OCI-LY7 (cell line): ENCODE data around the gene PARP6. TPM values are rescaled to one million over a fixed set of nuclear protein-coding genes. Genes with fewer than 3 reads are reported as not detected.
A peak's percentile ranks its signal among the peaks of the same experiment; 100 is the strongest.

ENCODE experiments used
- BruUV-seq: library from RNA; stranded (reverse); fragments of 400-500 nt; replicated peaks from 2 replicates; lab custom pipeline; 2021; lab: Mats Ljungman, UMichigan
- CTCF ChIA-PET: fragments of 300-600 bp; sonication (Branson Sonifier 250); formaldehyde crosslinking; loops from one replicate; lab custom pipeline; 2022; ENCODE audit warnings: antibody characterized with exemption; ENCODE audit not compliant: unreplicated experiment; lab: Charles Lee
- POLR2A ChIA-PET: fragments of 300-600 bp; sonication (Branson Sonifier 250); formaldehyde crosslinking; loops from one replicate; lab custom pipeline; 2022; ENCODE audit warnings: antibody characterized with exemption; lab: Charles Lee
- DNase-seq: peaks from one replicate; pipeline ENCODE4 v3.0.0-alpha.2; 2015; ENCODE audit warnings: low spot score
- H2AFZ ChIP-seq: fragments of 200-600 bp; sonication (generic), shearing (Covaris generic); 2 replicates; pipeline ENCODE4 v1.6.1; 2014; ENCODE audit warnings: mild to moderate bottlenecking, antibody characterized with exemption, low read length, moderate library complexity
- H3K27ac ChIP-seq: fragments of 200-600 bp; sonication (generic); 2 replicates; pipeline ENCODE4 v1.5.1; 2014; ENCODE audit warnings: mixed run types, low read depth, mild to moderate bottlenecking, moderate library complexity, low read length, inconsistent platforms; ENCODE audit not compliant: poor library complexity, severe bottlenecking
- H3K36me3 ChIP-seq: fragments of 200-600 bp; sonication (generic); 2 replicates; pipeline ENCODE4 v1.6.1; 2014; ENCODE audit warnings: mild to moderate bottlenecking, antibody characterized with exemption, low read length, moderate library complexity, mixed read lengths; ENCODE audit not compliant: insufficient read depth
- H3K4me1 ChIP-seq: fragments of 200-600 bp; sonication (generic); 2 replicates; pipeline ENCODE4 v1.5.1; 2014; ENCODE audit warnings: mild to moderate bottlenecking, low read length; ENCODE audit not compliant: insufficient read depth, poor library complexity, severe bottlenecking
- H3K4me2 ChIP-seq: fragments of 200-600 bp; sonication (generic); 2 replicates; pipeline ENCODE4 v1.6.1; 2014; ENCODE audit warnings: mild to moderate bottlenecking, low read length
- H3K4me3 ChIP-seq: fragments of 200-600 bp; sonication (generic); 2 replicates; pipeline ENCODE4 v1.5.1; 2014; ENCODE audit warnings: mild to moderate bottlenecking, low read depth, low read length; ENCODE audit not compliant: poor library complexity, severe bottlenecking
- H3K79me2 ChIP-seq: fragments of 200-600 bp; sonication (generic); 2 replicates; pipeline ENCODE4 v1.6.1; 2016; ENCODE audit warnings: low read depth, mild to moderate bottlenecking, low read length, moderate library complexity, mixed read lengths; ENCODE audit not compliant: insufficient read depth
- H3K9me2 ChIP-seq: fragments of 200-600 bp; sonication (generic); 2 replicates; pipeline ENCODE4 v1.6.1; 2016; ENCODE audit warnings: mild to moderate bottlenecking, low read length, mixed read lengths; ENCODE audit not compliant: insufficient read depth
- H3K9me3 ChIP-seq: fragments of 200-600 bp; sonication (generic); 2 replicates; pipeline ENCODE4 v1.6.1; 2014; ENCODE audit warnings: mild to moderate bottlenecking, mixed run types, low read length, mixed read lengths
- H4K20me1 ChIP-seq: fragments of 200-600 bp; sonication (generic); 2 replicates; pipeline ENCODE4 v1.6.1; 2014; ENCODE audit warnings: mild to moderate bottlenecking, antibody characterized with exemption, low read length, moderate library complexity, mixed read lengths; ENCODE audit not compliant: insufficient read depth
- EZH2phosphoT487 ChIP-seq: fragments of 200-600 bp; sonication (generic); IDR thresholded peaks from 2 replicates; pipeline ENCODE4 v1.6.1; 2018; ENCODE audit warnings: low read depth, borderline replicate concordance, mild to moderate bottlenecking, mixed run types, antibody characterized with exemption, low read length, moderate library complexity, mixed read lengths
- intact Hi-C: fragments of 100-400 bp; cut with micrococcal nuclease; formaldehyde crosslinking; loops from one replicate; pipeline ENCODE4 v1.10.0; 2022; ENCODE audit not compliant: unreplicated experiment
- total RNA-seq, 2 experiments: library from RNA; depleted of rRNA in 1 of 2; stranded (reverse); fragments of >200 nt in 1 of 2; shearing (Covaris generic) in 1 of 2; gene quantifications; 2 replicates each; pipeline ENCODE4 v1.2.3, GENCODE V29; 2014 to 2022
- TF ChIP-seq, protein P1 (sequence below): fragments of 200-600 bp; sonication (generic); conservative IDR thresholded peaks from 2 replicates; pipeline ENCODE4 v1.5.1; 2014; ENCODE audit warnings: mild to moderate bottlenecking, antibody characterized with exemption, low read length, moderate library complexity, mixed read lengths

The PARP6 gene
- total RNA-seq, 2 experiments from 2014 or later = 58.3 to 73.3 TPM

DNA sequence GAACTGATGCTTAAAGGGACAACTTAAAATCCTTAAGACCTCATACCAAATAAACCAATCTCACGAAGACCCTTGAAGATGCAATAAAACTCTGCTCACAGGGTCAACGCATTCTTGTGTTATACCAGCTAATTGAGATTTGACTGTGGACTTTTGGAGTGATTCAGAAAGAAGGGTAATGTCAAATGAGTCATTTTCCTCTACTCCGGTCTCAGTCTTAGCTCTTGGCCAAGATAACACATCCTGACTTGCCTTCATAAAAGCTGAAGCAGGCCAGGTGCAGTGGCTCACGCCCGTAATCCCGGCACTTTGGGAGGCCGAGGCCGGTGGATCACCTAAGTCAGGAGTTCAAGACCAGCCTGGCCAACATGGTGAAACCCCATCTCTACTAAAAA, 45.2 kb downstream of the PARP6 start:
- peaks cover 55% of the 10 kb centered on the region for H3K4me1 ChIP-seq
- H3K9me2 ChIP-seq = no peaks in the 10 kb centered on the region
- TF ChIP-seq, protein P1, sequence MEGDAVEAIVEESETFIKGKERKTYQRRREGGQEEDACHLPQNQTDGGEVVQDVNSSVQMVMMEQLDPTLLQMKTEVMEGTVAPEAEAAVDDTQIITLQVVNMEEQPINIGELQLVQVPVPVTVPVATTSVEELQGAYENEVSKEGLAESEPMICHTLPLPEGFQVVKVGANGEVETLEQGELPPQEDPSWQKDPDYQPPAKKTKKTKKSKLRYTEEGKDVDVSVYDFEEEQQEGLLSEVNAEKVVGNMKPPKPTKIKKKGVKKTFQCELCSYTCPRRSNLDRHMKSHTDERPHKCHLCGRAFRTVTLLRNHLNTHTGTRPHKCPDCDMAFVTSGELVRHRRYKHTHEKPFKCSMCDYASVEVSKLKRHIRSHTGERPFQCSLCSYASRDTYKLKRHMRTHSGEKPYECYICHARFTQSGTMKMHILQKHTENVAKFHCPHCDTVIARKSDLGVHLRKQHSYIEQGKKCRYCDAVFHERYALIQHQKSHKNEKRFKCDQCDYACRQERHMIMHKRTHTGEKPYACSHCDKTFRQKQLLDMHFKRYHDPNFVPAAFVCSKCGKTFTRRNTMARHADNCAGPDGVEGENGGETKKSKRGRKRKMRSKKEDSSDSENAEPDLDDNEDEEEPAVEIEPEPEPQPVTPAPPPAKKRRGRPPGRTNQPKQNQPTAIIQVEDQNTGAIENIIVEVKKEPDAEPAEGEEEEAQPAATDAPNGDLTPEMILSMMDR = no peak
- no peak for TF ChIP-seq EZH2phosphoT487
- peak overlapping the region; percentile 82 for H3K4me2 ChIP-seq
- intact Hi-C loops = loop anchor here (2.0 to 5.0 kb wide), 2 partner anchors 110 to 152 kb away; partner anchors contain the start of genes MYO9A and SENP8
- peaks cover 77% of the 10 kb centered on the region for H3K36me3 ChIP-seq
- CTCF ChIA-PET = interaction anchor here (1.7 kb wide), 1 partner anchor 24 kb away, joined by 4 read pairs; no protein-coding TSS in a partner anchor
- DNase-seq = peak; percentile 24
- no TSS peak for BruUV-seq
- POLR2A ChIA-PET = interaction anchor here (0.6 to 2.3 kb wide), 8 partner anchors 10 to 100 kb away, joined by 3 to 11 read pairs (median 3); no protein-coding TSS in a partner anchor
- peaks cover 94% of the 10 kb centered on the region for H3K79me2 ChIP-seq
- peaks cover 48% of the 10 kb centered on the region for H4K20me1 ChIP-seq
- no peaks in the 10 kb centered on the region for H3K9me3 ChIP-seq
- no peak overlapping the region for H2AFZ ChIP-seq
- H3K4me3 ChIP-seq = peak overlapping the region; percentile 89
- peak overlapping the region; percentile 86 for H3K27ac ChIP-seq

DNA sequence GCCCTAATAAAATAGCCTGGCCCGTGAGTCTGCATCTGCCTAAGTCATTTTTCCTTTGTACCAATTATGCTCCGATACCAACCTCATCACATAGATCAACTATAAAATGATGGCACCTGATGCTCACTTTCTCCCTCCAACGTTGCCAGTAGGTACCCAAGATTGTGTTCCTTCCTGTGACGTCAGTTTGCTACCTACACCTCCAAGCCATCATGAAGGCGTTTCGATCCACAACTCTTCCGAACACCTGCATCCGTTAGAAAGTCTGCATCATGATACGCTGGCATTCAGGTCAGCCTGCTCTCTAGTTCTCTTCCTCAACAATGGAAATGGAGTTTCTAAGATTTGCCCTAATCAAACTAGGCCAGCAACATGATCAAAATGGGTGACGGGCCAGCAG, 49.1 kb downstream of the PARP6 start:
- no peaks in the 10 kb centered on the region for H3K9me3 ChIP-seq
- no peak overlapping the region for H3K4me2 ChIP-seq
- CTCF ChIA-PET = no interaction called here
- H3K9me2 ChIP-seq = no peaks in the 10 kb centered on the region
- no peak overlapping the region for H2AFZ ChIP-seq
- peaks cover 92% of the 10 kb centered on the region for H3K36me3 ChIP-seq
- peaks cover 46% of the 10 kb centered on the region for H3K4me1 ChIP-seq
- H3K4me3 ChIP-seq = no peak overlapping the region
- DNase-seq = no peak
- POLR2A ChIA-PET = interaction anchor here (0.7 kb wide), 1 partner anchor 199 kb away, joined by 3 read pairs; no protein-coding TSS in a partner anchor
- BruUV-seq = no TSS peak
- peaks cover 100% of the 10 kb centered on the region for H3K79me2 ChIP-seq
- no peak for TF ChIP-seq EZH2phosphoT487
- TF ChIP-seq, protein P1 = no peak
- H4K20me1 ChIP-seq = peaks cover 70% of the 10 kb centered on the region
- intact Hi-C loops = no loop called here
- H3K27ac ChIP-seq = no peak overlapping the region

DNA sequence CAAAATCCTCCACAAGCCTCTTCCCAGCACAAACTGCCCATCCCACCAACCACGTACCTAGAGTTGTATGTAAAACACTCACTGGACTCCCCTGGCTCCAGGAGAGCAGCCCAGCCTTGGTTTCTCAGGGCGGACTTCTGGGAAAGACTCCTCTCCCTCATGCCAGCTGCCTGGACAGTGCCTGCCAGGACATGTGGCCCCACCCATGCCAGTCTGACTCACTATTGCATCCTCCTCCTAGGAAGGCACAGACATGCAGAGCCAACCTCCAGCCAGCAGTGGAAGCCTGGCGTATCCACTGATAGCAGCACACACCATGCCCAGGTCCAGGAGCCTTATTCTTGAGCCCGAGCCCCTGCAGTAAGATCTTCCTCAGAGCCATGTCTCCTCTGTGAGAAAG, 50.0 kb downstream of the PARP6 start:
- Histone ChIP-seq H3K27ac (no peak overlapping the region), H3K9me3 (no peaks in the 10 kb centered on the region), H3K9me2 (no peaks in the 10 kb centered on the region), H2AFZ (no peak overlapping the region), H3K36me3 (peaks cover 94% of the 10 kb centered on the region), H3K4me1 (peaks cover 46% of the 10 kb centered on the region), H4K20me1 (peaks cover 65% of the 10 kb centered on the region), H3K4me3 (no peak overlapping the region), H3K4me2 (no peak overlapping the region), H3K79me2 (peaks cover 98% of the 10 kb centered on the region)
- BruUV-seq = no TSS peak
- CTCF ChIA-PET = no interaction called here
- DNase-seq = no peak
- TF ChIP-seq EZH2phosphoT487 = no peak
- TF ChIP-seq, protein P1 = no peak
- POLR2A ChIA-PET = interaction anchor here (0.6 to 0.7 kb wide), 3 partner anchors 79 to 518 kb away, joined by 3 to 5 read pairs (median 4); no protein-coding TSS in a partner anchor
- intact Hi-C loops = no loop called here
